Measurements from ENCODE around the gene PITPNB.

PITPNB gene

GRCh38 chr22:27853424-27853823 is 65.6 kb downstream of the PITPNB start:
- DNase-seq: no peak

DNA sequence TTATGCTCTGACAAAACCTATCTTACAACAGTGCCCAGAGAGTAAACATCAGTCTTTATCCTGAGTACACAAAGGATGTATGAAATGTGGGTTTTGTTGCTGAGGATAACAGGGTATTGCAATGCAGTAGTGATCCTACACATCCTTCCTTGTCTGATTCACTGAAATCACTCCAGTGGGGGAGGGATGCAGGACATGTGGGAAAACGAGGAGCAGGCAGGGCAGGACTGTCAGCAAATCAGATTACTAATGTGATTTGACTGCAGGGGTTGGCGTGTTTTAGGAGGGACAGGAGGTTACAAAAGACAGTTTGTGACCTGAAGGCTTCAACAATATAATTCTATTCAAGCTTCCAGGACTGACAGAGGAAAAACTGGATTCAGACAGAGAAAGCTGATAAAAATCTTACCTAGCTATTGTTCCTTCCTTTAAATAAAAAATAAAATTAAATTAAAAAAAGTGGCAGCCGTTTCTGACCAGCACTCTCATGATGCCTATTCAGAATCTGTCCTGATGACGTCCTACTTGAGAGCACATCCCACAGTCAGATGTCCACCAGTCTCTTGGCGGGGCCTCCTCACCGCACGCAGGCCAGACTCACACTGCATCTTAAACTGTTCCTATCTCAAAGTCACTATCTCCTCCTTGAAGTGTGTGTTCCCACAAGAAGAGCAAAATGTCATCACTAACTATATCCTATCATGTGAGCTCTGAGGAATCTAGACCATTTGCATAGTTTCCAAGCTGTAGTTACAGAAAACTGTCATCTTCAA is 66.9 kb downstream of the PITPNB start:
- DNase-seq: no peak

DNA sequence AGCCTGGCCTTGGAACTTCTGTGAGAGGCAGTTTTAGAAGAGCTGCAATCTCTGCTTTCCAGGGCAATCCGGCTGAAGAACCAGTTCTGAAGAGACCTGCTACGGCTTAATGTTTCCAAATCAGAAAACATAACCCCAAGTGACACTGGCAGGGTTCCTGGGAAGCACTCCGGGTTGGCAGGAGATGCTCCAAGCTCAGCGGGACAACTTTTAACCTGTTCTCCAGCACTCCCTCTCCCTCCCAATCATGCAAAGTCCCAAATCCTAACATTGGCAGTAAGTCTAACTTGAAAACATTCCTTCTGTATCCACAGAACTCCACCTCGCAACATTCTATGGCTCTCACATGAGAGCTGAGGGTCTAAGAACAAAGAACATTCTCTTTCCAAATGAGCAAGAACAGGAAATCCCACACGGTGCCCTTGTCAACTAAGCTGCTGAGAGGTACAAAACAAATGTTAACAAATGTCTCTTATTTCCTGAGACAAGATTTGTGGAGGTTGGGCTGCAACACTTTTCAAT is 69.0 kb downstream of the PITPNB start:
- no peak for DNase-seq

GRCh38 chr22:27848005-27848404 is 71.1 kb downstream of the PITPNB start:
- no peak for DNase-seq

DNA sequence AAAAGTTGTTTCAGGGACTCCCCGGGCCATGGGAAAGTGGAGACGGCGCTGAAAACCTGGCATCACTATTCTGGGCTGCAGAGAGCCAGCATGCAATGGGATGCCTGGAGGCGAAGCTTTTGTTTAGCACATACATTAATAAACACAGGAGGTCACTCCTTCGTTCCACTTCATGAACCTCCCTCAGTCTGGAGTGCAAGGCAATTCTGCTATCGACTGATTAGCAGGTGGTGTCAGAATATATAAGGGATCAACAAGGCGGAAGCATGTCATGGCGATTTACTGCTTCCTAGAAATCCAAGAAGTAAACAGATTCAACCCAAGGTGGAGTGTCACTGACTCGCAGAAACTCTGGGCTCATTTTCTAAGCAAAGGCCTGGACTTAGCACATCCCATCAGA is 72.1 kb downstream of the PITPNB start:
- DNase-seq: no peak

DNA sequence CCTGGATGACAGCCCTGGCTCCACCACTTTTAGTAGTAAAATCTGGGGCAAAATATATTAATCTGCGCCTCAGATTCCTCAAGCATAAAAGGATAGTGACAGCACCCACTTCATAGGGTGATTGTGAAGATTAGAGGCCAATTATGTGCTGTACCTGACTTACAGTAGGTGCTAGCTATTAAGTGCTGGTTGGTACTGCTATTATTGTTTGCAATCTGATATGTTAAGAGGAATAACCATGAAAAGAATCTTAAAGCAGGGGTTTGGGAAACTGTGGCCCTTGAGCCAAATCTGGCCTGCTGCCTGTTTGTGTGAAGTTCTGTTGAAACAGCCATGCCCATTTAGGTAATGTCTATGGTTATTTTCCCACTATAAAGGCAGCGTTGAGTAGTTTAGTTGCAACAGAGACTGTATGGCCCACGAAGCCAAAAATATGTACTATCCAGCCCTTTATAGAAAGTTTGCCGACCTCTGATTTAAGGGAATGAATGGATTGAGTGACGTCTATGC is 72.8 kb downstream of the PITPNB start:
- no peak for DNase-seq

GRCh38 chr22:27845644-27846043 is 73.4 kb downstream of the PITPNB start:
- no peak for DNase-seq

GRCh38 chr22:27844656-27845591 is 74.1 kb downstream of the PITPNB start:
- no peak for DNase-seq

- no peak for DNase-seq
Measured at GRCh38 chr22:27844256-27844655, 74.8 kb downstream of the PITPNB start.

- no peak for DNase-seq
Measured at GRCh38 chr22:27843441-27843840, 75.6 kb downstream of the PITPNB start.

GRCh38 chr22:27842669-27843431 is 76.2 kb downstream of the PITPNB start:
- no peak for DNase-seq

DNA sequence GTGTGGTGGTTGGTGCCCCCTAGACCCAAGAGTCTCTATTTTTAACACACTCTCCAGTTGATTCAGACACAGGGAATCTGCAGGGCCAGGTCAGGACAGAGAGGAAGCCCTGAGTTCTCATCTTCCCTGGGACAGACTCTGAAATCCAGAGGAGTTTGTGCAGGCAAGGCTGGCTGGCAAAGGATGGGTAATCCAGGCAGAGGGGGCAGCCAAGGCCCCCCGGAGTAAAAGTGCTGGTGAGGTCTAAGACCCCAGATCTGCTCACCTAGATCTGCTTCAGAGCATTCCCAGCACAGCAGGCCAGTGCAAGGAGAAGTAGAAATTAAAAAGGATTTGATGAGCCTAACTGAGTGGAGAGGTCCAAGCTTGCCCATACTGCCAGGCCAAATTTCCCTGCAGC is 76.9 kb downstream of the PITPNB start:
- DNase-seq: no peak

- no peak for DNase-seq
Measured at GRCh38 chr22:27840436-27840835, 78.6 kb downstream of the PITPNB start.

DNA sequence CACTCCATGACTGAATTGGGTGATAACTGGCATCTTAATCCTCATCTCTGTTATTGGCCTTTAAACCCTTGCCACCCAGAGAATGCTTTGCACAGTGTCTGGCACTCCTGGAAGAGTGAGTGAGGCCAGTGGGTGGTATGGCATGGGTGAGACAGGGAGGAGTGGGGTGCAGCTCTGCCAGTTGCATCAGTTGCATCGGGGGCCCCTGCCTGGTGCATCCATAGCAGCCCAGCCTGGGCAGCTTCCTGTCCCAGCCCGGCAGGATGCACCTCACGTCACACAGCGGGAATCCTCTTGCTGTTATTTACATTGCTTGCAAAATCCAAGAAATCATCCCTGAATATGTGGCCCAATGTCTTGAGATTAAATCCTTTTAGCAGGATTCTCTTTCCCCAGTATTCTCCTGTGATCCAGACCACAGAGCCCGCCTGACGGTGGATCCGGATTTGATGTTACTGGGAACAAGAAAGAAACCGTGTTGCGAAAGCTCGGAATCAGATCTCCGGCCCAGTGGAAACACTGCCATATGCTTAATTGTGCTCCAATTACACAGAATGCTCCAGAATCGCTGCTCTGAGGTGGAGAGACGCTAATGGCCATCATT is 79.9 kb downstream of the PITPNB start:
- DNase-seq: no peak

DNA sequence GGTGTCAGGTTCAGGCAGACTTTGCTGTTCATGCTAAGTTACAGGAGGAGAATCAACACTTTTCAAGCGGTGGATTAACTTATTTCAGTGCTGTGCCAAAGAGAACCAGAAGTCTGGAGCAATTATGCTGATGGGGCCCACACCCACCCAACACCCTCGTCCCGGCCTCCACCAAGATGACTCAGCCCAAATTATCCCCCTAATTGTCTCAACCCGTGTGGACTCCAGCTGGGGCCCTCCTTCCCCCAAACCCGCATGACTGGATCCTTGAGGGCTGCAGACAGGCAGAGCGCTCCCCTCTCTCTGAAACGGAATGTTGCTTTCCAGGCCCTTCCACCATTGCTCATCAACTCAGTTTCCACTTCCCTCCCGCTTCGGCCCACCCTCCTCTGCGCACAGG is 82.9 kb downstream of the PITPNB start:
- no peak for DNase-seq

- DNase-seq: no peak
Measured at GRCh38 chr22:27835446-27835845, 83.6 kb downstream of the PITPNB start.

DNA sequence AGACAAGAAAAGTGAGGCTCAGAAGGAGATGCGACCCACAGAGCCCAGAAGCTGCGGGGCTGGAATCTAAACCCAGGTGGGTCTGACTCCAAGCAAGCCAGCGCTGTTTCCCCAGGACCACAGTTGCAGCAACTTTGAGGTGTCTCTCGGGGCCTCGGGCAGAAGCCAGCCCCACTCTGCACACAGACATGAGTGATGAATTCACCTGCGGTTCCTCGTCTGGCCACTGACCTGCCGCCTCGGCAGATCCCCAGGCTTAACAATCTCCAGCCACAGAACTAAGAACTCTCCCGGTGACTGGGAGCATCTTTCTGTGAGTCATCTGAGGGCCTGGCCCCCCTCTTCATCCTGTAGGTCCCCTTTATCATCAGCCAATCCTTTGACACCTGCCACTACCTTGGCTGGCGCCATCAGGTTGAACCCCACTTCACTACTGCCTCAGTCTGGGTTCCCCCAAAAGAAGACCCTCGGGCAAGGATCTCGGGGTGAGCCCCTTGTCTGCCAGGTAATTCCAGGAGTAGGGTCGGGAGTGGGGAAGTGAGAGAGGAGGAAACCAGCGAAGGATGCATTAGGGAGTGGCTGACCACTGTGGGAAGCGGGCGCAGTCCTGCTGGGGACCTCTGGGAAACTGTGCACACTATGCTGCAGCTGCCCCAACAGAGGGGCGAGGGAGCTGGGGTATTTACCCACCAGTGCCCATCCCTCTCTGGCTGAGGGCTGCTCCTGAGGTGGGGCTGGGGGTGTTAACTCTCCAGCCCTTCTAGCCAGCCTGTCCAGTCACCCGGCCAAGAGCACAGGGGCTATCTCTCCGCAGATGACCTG is 84.5 kb downstream of the PITPNB start:
- no peak for DNase-seq

DNA sequence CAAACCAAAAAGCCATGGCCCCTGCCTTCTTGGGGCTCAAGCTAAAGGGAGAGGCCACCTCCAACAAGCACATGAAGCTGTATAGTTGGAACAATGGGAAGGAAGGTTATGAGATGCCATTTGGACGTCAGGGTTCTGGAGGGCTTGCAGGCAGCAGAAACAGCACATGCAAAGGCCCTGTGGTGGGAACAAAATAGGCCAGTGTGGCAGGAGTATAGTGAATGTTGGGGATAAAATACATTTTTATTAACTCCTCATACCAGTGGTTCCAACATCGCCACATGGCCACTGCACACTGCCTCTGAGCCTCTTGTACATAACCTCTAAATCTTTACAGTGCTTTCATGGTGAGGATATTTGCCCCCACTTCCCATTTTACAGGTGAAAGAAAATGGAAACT is 85.3 kb downstream of the PITPNB start:
- no peak for DNase-seq

- DNase-seq: no peak
Measured at GRCh38 chr22:27832606-27833005, 86.5 kb downstream of the PITPNB start.

- DNase-seq: no peak
Measured at GRCh38 chr22:27829620-27830019, 89.4 kb downstream of the PITPNB start.
